ENCODE results near the gene TMA7B.
"Not testable (repeated sequence)": the region's sequence is repeated elsewhere in the genome, so short reads cannot be mapped to it uniquely, and the experiment has no call there.

TMA7B gene

DNA sequence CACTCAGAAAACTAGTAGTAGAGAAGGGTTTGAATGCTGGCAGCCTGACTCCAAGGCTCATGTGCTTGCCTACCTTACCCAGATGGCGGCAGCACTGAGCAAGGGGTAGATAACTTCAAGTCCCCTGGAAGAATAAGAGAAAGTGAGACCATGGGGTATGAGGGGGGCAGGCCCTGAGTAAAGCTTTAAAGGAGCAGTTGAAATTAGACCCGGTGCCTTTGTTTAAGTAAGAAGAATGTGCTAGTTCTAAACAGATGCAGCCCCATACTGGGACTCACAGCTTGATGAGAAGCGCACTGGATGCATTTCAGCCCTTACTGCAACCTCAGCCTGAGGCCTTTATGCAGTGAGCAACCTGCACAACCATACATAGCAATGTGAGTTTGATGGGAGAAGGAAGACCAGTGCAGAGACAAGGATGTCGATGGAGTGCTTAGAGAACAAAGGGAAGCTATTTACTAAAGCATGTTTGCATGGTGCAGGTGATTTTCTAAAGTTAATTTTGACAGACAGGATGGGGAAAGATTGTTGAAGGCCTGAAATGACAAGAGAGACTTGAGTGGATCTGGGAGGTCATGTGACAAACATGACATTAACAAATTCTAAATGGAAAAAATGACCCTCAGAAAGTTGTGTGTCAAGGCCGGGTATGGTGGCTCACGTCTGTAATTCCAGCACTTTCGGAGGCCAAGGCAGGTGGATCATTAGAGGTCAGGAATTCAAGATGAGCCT lies 27.1 kb upstream of the TMA7B start:
- peak; percentile 27 for DNase-seq (ENCODE audit: low read depth)

DNA sequence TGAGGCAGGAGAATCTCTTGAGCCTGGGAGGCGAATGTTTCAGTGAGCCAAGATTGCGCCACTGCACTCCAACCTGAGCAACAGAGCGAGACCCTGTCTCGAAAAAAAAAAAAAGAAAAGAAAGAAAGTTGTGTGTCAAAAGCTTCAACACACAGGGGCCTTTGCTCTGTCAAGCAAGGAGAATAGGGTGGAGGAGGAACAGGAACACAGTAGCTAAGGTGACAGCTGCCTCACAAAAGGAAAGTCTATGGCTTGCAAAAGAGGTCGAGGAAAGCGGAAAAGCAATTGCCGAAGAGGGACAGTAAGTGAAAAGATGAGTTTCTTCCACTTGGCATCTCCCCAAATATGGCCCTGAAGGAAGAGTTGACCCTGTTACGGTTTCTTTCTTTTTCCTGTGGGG lies 26.5 kb upstream of the TMA7B start:
- no peak for DNase-seq (ENCODE audit: low read depth)

DNA sequence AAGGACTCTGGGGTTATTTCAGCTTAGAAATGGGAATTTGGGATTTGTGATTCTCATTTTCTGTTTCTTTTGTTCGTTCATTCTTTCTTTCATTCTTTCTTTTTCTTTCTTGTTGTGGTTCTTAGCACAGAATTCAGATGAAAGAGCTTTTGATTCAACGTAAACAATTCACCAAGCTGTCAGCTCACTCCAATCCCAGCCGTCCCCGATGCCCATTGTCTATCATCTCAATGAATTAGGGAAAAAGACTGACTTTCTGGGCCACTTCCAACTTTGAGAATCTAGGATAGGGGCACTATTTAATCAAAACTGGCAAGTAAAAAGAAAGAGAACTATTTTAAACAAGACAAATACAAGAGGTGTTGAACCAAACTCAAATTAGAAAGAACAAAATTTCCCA lies 25.1 kb upstream of the TMA7B start:
- no peak for DNase-seq (ENCODE audit: low read depth)

DNA sequence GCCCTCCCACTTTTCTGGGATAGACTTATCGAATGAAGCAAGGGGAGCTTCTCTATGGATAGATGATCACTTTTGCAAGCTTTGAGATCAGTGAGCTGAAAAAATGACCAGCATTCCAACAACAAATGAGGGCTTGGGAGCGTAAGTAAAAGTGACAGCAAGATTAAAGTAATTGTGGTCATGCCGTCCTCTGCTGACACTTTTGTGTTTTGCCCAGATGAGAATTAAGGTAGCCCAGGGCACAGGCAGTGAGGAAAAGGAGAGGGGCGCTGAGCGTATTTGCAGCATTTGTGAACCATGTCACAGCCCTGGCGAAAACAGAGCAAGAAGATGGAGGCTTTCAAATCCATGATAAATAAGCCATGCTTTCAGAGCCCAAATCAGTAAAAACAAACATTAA lies 24.6 kb upstream of the TMA7B start:
- DNase-seq (ENCODE audit: low read depth) = no peak

DNA sequence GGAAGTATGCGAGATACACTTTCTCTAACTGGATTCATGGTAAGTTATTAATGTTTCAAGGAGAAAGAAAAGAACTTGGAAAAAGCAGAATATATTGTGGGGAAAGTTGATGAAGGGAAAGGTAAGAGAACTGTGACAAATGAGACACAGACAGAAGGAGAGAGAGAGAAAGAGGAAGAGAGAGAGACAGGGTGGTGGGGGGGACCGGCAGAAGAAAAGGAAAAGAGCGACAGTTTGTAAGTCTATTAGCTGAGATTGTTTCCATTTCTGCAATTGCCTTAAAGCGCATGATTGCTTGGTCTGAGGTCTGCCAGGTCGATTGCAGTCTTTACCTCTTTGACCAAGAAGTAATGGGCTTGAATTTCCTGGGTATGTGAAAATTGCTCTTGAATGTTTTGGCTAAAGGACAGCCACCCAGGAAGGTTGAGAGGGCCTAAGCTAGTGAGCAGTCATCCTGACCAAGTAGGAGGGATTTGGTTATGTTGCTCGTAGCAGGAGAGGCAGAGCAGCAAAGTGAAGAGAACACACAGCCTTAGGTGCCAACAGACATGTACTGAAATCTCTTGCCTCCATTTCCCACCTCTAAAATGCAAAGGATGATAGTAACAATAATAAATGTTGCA lies 23.6 kb upstream of the TMA7B start:
- DNase-seq (ENCODE audit: low read depth) = no peak

- DNase-seq (ENCODE audit: low read depth) = no peak
Measured at GRCh38 chr22:39937906-39938305, 22.3 kb upstream of the TMA7B start.

GRCh38 chr22:39938509-39939111 lies 21.6 kb upstream of the TMA7B start:
- no peak for DNase-seq (ENCODE audit: low read depth)

DNA sequence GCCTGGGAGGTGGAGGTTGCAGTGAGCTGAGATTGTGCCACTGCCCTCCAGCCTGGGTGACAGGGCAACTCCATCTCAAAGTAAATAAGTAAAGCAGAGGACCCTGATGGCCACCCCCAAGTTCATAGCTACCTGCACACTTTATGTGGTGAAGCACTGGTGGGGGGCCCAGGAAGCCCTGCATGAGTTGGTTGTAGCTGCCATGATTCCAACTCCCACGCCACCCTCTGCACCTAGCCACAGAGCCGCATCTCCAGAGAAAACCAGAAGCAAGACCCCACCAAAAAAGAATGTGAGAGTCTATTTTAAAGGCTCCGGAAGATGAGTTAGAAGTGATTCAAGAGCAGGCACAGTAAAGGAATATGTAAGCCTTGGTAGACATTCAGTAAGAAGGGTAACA lies 20.4 kb upstream of the TMA7B start:
- DNase-seq (ENCODE audit: low read depth) = no peak

- DNase-seq (ENCODE audit: low read depth) = no peak
Measured at GRCh38 chr22:39940757-39941305, 19.4 kb upstream of the TMA7B start.

DNA sequence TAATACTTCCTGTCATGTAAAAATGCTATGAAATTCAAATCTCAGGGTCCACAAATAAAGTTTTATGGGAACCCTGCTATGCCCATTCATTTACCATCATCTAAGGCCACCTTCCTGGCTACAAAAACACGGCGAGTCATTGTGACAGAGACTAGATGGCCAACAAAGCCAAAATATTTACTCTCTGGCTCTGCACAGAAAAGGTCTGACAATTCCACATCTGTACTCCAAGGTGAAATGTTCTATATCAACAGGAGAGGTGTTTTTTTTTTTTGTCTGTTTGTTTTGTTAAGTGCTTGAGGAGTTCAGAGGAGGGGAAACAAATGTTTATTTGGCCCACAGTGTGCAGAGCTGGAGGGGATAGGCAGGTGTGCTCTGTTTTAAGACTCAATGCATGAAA lies 18.6 kb upstream of the TMA7B start:
- DNase-seq (ENCODE audit: low read depth) = no peak

DNA sequence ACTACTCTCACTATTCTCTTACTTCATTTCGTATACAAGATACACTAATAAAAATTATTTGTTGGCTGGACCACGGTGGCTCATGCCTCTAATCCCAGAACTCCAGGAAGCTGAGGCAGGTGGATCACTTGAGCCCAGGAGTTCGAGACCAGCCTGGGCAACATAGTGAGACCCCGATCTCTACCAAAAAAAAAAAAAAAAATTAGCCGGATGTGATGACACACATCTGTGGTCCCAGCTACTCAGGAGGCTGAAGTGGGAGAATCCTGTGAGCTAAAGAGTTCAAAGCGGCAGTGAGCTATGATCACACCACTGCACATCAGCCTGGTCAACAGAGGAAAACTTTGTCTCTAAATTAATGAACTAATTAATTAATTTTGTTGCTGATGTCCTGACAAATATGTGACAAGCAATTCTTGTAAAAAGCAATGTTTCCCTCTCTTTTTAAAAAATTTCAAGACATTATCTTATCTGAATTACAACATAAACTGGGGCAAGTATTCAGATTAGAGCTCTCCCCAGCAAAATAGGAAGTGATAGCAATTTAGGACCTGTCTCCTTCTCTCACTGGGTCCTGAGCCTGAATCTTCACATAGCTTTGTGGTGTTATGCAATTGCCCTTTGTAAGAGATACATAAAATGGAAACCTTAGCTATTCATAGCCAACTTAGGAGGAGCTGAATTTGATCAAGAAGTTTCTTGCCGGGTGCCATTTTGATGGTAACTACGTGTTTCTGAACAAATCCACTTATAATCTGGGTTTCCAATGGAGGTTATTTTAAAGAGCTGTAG lies 17.6 kb upstream of the TMA7B start:
- DNase-seq (ENCODE audit: low read depth) = no peak

GRCh38 chr22:39943337-39943736 lies 16.9 kb upstream of the TMA7B start:
- no peak for DNase-seq (ENCODE audit: low read depth)

GRCh38 chr22:39943953-39944872 lies 16.0 kb upstream of the TMA7B start:
- no peak for DNase-seq (ENCODE audit: low read depth)

DNA sequence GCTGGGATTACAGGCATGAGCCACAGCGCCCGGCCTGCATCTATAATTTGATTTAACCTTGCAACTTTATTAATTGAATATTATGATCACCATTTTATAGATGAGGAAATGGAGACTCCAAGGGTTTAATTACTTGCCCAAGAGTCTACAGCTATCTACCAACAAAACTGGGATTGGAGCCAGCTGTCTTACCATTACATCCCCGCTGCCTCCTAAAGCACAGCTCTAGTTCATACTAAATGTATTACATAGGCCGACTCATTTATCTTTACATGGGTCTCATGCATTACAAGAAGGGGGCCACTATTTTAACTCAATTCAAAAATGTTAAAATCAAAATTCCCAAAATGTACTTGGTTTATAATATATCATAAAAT lies 14.1 kb upstream of the TMA7B start:
- no peak for DNase-seq (ENCODE audit: low read depth)

DNA sequence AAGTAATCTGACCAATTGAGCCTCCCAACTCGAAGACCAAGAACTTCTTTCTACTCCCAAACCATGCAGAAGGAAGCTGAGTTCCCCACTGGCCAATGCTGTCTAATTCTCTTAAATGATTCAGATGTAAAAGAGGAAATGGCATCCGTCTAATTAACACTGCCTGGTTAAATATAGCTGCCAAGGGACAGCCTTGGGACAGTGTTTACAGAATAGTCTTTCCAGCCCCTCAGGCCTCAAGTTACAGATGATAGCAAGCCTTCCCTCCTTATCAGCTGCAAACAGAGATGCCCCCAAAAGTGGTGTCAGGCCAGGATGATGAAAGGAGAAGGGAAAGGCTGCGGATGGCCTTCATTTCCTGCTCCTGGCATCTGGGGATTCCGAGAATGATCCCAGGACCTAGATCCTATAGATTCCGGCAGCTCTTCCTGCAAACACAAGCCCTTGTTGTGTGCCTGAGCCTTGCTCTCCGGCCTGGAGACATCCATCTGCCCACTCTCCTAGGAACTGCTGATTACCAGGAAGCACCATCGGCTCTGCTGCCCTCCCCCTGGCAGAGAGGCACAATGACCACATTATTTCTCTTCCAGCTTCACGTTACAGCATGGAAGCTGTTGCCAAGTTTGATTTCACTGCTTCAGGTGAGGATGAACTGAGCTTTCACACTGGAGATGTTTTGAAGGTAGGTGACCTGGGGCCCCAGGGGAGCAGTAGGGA lies 13.5 kb upstream of the TMA7B start:
- DNase-seq (ENCODE audit: low read depth) = no peak

- DNase-seq (ENCODE audit: low read depth) = no peak
Measured at GRCh38 chr22:39947220-39948216, 12.7 kb upstream of the TMA7B start.

- DNase-seq (ENCODE audit: low read depth) = no peak
Measured at GRCh38 chr22:39949964-39950737, 10.0 kb upstream of the TMA7B start.

GRCh38 chr22:39951603-39952293 lies 8.4 kb upstream of the TMA7B start:
- not testable (repeated sequence) for DNase-seq (ENCODE audit: low read depth)

All from iris pigment epithelial cell (primary cell).